Inflammatory macrophage (primary cell): ENCODE measurements around the gene SNAPC4.
"Not testable (repeated sequence)": the region's sequence is repeated elsewhere in the genome, so short reads cannot be mapped to it uniquely, and the experiment has no call there.

Experiments used
- DNase-seq, 2 donors: peaks; one replicate each; pipeline ENCODE4 v3.0.0-alpha.2; 2020 to 2022

The SNAPC4 gene

DNA sequence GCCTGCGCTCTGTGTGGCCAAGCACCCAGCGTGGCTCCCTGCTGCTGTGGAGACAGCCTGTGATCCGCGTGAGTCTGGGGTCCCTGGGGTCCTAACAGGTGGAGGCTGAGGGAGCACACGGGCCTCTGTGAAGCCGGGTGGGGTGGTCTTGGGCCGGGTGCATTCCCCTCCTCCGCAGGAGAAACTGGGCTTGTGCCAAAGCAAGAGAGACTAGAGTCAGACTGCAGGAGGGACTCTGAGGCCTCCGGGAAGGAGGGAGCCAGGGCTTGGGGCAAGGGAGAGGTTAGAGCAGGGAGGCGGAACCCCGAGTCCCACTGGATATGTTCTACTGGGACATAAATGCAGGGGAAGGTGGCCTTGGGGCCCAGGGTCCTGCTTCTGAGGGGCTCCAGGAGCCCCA is 46.9 kb downstream of the SNAPC4 start:
- DNase-seq = no peak

DNA sequence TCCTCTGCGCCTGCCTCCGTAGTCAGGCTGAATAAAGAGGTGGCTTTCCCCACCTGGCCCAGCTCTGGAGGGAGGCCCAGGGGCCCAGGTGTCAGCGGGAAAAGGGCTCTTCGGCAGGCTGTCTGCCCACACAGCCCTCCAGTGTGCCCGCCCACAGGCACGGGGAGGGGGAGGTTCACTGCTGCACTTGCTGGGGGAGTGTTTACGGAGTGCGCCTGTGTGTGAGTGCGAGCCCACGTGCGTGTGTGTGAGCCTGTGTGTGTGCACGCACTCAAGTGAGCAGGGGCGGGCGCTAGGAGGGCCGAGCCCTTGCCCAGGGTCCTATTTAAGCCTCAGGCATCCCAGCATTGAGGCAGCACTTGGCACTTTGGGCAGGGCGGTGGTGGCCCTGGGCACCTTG is 47.3 kb downstream of the SNAPC4 start:
- no peak for DNase-seq

DNA sequence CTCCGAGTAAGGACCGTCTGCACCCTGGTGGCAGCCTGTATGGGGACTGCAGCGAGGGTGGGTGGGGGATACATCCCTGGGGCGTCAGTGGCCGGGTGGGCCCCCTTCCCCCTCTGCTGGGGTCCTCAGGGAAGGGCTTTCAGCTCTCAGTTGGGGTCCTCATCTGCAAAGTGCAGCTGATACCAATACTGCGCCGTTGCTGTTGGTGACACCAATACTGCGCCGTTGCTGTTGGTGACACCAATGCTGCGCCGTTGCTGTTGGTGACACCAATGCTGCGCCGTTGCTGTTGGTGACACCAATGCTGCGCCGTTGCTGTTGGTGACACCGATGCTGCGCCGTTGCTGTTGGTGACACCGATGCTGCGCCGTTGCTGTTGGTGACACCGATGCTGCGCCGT is 48.1 kb downstream of the SNAPC4 start:
- not testable (repeated sequence) for DNase-seq

DNA sequence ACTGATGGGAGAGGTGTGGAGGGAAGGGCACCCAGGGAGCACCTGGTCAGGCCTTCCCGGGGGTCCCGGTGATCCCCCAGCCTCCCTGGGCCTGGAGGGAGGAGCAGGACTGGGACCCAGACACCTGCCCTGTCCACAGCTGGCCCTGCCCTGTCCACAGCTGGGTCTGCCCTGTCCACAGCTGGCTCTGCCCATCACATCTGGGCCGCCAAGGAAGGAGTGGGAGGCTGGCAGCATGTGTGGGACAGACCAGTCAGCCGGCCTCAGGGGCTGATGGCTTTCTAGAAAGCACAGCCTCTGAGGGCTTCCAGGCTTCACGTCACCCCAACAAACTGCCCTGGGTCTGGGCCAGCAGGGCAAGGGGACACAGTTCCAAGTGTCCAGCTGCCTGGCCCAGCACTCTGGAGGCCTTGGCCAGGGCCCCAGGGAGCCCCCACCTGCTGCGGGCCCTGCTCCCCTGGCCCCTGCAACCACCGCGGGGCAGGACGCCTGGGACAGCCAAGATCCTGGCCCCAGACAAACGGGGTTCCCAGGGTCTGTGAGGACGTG is 48.6 kb downstream of the SNAPC4 start:
- peak in 1 of 2 donors; percentile 15 for DNase-seq
